Esophagus squamous epithelium (tissue), 4 donors: ENCODE measurements around the gene TMEM248.

Experiments used
- POLR2A ChIP-seq, 4 donors: fragments of 450-650 bp; IDR thresholded peaks; one replicate each; pipeline ENCODE4 v1.6.1; 2017; ENCODE audit warnings: antibody characterized with exemption in 4 of 4, mild to moderate bottlenecking in 4 of 4, moderate library complexity in 3 of 4
- TF ChIP-seq, protein P1 (sequence below), 6 experiments: fragments of 450-650 bp in 4 of 6; fragments of 200-600 bp in 2 of 6; sonication (generic) in 2 of 6; IDR thresholded peaks; one replicate each; pipeline ENCODE4 v1.5.1; 2016 to 2019; ENCODE audit warnings: antibody characterized with exemption in 6 of 6, mild to moderate bottlenecking in 4 of 6, moderate library complexity in 4 of 6

DNA sequence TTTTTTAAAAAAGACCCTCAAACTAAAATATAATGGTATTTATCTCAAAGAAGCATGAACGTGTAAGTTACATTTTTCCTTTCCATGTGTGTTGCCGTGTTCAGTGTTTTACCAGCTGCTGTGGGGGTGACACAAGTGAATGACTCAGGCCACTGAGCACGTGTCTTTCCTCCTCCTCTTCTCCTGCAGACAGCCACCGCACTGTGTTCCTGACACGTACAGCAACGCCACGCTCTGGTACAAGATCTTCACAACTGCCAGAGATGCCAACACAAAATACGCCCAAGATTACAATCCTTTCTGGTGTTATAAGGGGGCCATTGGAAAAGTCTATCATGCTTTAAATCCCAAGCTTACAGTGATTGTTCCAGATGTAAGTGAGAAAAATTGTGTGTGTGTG lies 29.7 kb downstream of the TMEM248 start:
- TF ChIP-seq, protein P1, sequence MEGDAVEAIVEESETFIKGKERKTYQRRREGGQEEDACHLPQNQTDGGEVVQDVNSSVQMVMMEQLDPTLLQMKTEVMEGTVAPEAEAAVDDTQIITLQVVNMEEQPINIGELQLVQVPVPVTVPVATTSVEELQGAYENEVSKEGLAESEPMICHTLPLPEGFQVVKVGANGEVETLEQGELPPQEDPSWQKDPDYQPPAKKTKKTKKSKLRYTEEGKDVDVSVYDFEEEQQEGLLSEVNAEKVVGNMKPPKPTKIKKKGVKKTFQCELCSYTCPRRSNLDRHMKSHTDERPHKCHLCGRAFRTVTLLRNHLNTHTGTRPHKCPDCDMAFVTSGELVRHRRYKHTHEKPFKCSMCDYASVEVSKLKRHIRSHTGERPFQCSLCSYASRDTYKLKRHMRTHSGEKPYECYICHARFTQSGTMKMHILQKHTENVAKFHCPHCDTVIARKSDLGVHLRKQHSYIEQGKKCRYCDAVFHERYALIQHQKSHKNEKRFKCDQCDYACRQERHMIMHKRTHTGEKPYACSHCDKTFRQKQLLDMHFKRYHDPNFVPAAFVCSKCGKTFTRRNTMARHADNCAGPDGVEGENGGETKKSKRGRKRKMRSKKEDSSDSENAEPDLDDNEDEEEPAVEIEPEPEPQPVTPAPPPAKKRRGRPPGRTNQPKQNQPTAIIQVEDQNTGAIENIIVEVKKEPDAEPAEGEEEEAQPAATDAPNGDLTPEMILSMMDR (IDR thresholded peaks at IDR 0.05) = no peak
- no peak for TF ChIP-seq POLR2A (IDR thresholded peaks at IDR 0.05)
